ENCODE measurements around the gene DCBLD2.

DCBLD2 gene

GRCh38 chr3:98750276-98750919 is 151.1 kb downstream of the DCBLD2 start:
- TF ChIP-seq, protein P1, sequence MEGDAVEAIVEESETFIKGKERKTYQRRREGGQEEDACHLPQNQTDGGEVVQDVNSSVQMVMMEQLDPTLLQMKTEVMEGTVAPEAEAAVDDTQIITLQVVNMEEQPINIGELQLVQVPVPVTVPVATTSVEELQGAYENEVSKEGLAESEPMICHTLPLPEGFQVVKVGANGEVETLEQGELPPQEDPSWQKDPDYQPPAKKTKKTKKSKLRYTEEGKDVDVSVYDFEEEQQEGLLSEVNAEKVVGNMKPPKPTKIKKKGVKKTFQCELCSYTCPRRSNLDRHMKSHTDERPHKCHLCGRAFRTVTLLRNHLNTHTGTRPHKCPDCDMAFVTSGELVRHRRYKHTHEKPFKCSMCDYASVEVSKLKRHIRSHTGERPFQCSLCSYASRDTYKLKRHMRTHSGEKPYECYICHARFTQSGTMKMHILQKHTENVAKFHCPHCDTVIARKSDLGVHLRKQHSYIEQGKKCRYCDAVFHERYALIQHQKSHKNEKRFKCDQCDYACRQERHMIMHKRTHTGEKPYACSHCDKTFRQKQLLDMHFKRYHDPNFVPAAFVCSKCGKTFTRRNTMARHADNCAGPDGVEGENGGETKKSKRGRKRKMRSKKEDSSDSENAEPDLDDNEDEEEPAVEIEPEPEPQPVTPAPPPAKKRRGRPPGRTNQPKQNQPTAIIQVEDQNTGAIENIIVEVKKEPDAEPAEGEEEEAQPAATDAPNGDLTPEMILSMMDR (IDR thresholded peaks at IDR 0.05; ENCODE audit: insufficient read depth, low read length, poor library complexity, severe bottlenecking) = no peak
- Histone ChIP-seq H3K27me3 (replicated peaks; ENCODE audit: control insufficient read depth, insufficient read depth, low read length) (no peaks in the 10 kb centered on the region), H3K36me3 (ENCODE audit: control insufficient read depth, insufficient read depth, low read length) (no peaks in the 10 kb centered on the region), H3K4me3 (replicated peaks; ENCODE audit: low read depth, low read length) (no peak overlapping the region)
- DNase-seq (ENCODE audit: extremely low read depth, insufficient read length) = no peak

- no peaks in the 10 kb centered on the region for H3K27me3 ChIP-seq (replicated peaks; ENCODE audit: control insufficient read depth, insufficient read depth, low read length)
- DNase-seq (ENCODE audit: extremely low read depth, insufficient read length) = no peak
- no peaks in the 10 kb centered on the region for H3K36me3 ChIP-seq (ENCODE audit: control insufficient read depth, insufficient read depth, low read length)
- no peak overlapping the region for H3K4me3 ChIP-seq (replicated peaks; ENCODE audit: low read depth, low read length)
- TF ChIP-seq, protein P1 (IDR thresholded peaks at IDR 0.05; ENCODE audit: insufficient read depth, low read length, poor library complexity, severe bottlenecking) = no peak
Measured at GRCh38 chr3:98746882-98747281, 154.6 kb downstream of the DCBLD2 start.

GRCh38 chr3:98746122-98746521 is 155.4 kb downstream of the DCBLD2 start:
- DNase-seq (ENCODE audit: extremely low read depth, insufficient read length) = no peak
- Histone ChIP-seq H3K4me3 (replicated peaks; ENCODE audit: low read depth, low read length) (no peak overlapping the region), H3K27me3 (replicated peaks; ENCODE audit: control insufficient read depth, insufficient read depth, low read length) (no peaks in the 10 kb centered on the region), H3K36me3 (ENCODE audit: control insufficient read depth, insufficient read depth, low read length) (no peaks in the 10 kb centered on the region)
- TF ChIP-seq, protein P1 (IDR thresholded peaks at IDR 0.05; ENCODE audit: insufficient read depth, low read length, poor library complexity, severe bottlenecking) = no peak
